Suprapubic skin (tissue), 4 donors: ENCODE measurements around the gene FABP1. TPM values are rescaled to one million over a fixed set of nuclear protein-coding genes. Genes with fewer than 3 reads are reported as not detected.

Experiments
- DNase-seq, 2 donors: peaks; one replicate each; pipeline ENCODE4 v3.0.0-alpha.2; 2019; ENCODE audit warnings: low spot score in 2 of 2
- H3K27ac ChIP-seq: fragments of 200-600 bp; sonication (generic); one replicate; pipeline ENCODE4 v1.5.1; 2019
- H3K27me3 ChIP-seq: fragments of 200-600 bp; sonication (generic); one replicate; pipeline ENCODE4 v1.5.1; 2019
- H3K36me3 ChIP-seq: fragments of 200-600 bp; sonication (generic); one replicate; pipeline ENCODE4 v1.5.1; 2019
- H3K4me1 ChIP-seq: fragments of 200-600 bp; sonication (generic); one replicate; pipeline ENCODE4 v1.5.1; 2019
- H3K4me3 ChIP-seq: fragments of 200-600 bp; sonication (generic); one replicate; pipeline ENCODE4 v1.5.1; 2019; ENCODE audit warnings: mild to moderate bottlenecking
- H3K9me3 ChIP-seq: fragments of 200-600 bp; sonication (generic); one replicate; pipeline ENCODE4 v1.5.1; 2019
- CTCF ChIP-seq, 2 donors: fragments of 200-600 bp in 1 of 2; fragments of 450-650 bp in 1 of 2; sonication (generic) in 1 of 2; IDR thresholded peaks; one replicate each; pipeline ENCODE4 v1.5.1; 2016 to 2019; ENCODE audit warnings: antibody characterized with exemption in 2 of 2, mild to moderate bottlenecking in 1 of 2, moderate library complexity in 1 of 2
- EP300 ChIP-seq: sonication (generic); formaldehyde crosslinking; IDR thresholded peaks from one replicate; pipeline ENCODE4 v1.6.1; 2017; ENCODE audit warnings: antibody characterized with exemption
- POLR2A ChIP-seq, 2 donors: fragments of 450-650 bp; IDR thresholded peaks; one replicate each; pipeline ENCODE4 v1.6.1; 2017; ENCODE audit warnings: antibody characterized with exemption in 2 of 2, mild to moderate bottlenecking in 2 of 2, moderate library complexity in 2 of 2
- POLR2AphosphoS5 ChIP-seq, 3 donors: sonication (generic); formaldehyde crosslinking; IDR thresholded peaks; one replicate each; pipeline ENCODE4 v1.6.1; 2017; ENCODE audit warnings: antibody characterized with exemption in 3 of 3
- WGBS: methylation state at CpG from one replicate; pipeline ENCODE4 v1.1.5; 2018; 5-methylcytosine and 5-hydroxymethylcytosine counted together
- total RNA-seq, 4 donors: library from RNA; depleted of rRNA; stranded (reverse); fragments of >200 nt; gene quantifications; one replicate each; pipeline ENCODE4 v1.1.0, GENCODE V29; 2016

The FABP1 gene
- total RNA-seq, 4 donors from 2014 or later = 6.8 TPM; not detected in 3

GRCh38 chr2:88081924-88082608 is 45.8 kb downstream of the FABP1 start:
- Histone ChIP-seq H3K4me3 (no peak overlapping the region), H3K4me1 (no peaks in the 10 kb centered on the region), H3K27ac (peak overlapping the region; percentile 63), H3K27me3 (no peaks in the 10 kb centered on the region), H3K9me3 (no peaks in the 10 kb centered on the region), H3K36me3 (no peaks in the 10 kb centered on the region)
- DNase-seq = no peak
- WGBS = 78% methylated on average over 4 of the region's 4 CpGs
- TF ChIP-seq EP300 (no peak), POLR2AphosphoS5 (IDR thresholded peaks at IDR 0.05) (no peak), CTCF (IDR thresholded peaks at IDR 0.05) (no peak), POLR2A (IDR thresholded peaks at IDR 0.05) (no peak)

- H3K27me3 ChIP-seq = no peaks in the 10 kb centered on the region
- H3K4me3 ChIP-seq = no peak overlapping the region
- no peak overlapping the region for H3K27ac ChIP-seq
- H3K4me1 ChIP-seq = no peaks in the 10 kb centered on the region
- no peak for TF ChIP-seq POLR2A (IDR thresholded peaks at IDR 0.05)
- no peak for TF ChIP-seq EP300
- TF ChIP-seq CTCF (IDR thresholded peaks at IDR 0.05) = no peak
- no peak for TF ChIP-seq POLR2AphosphoS5 (IDR thresholded peaks at IDR 0.05)
- H3K9me3 ChIP-seq = no peaks in the 10 kb centered on the region
- H3K36me3 ChIP-seq = no peaks in the 10 kb centered on the region
- WGBS = 85% methylated on average over 2 of the region's 2 CpGs
- no peak for DNase-seq
Measured at GRCh38 chr2:88080545-88080944, 47.3 kb downstream of the FABP1 start.

GRCh38 chr2:88078643-88079172 is 49.2 kb downstream of the FABP1 start:
- no peak overlapping the region for H3K4me3 ChIP-seq
- no peaks in the 10 kb centered on the region for H3K36me3 ChIP-seq
- H3K27ac ChIP-seq = no peak overlapping the region
- no peak for DNase-seq
- no peaks in the 10 kb centered on the region for H3K4me1 ChIP-seq
- 36% methylated on average over 3 of the region's 3 CpGs for WGBS
- H3K27me3 ChIP-seq = no peaks in the 10 kb centered on the region
- no peak for TF ChIP-seq POLR2AphosphoS5 (IDR thresholded peaks at IDR 0.05)
- no peak for TF ChIP-seq CTCF (IDR thresholded peaks at IDR 0.05)
- TF ChIP-seq EP300 = no peak
- TF ChIP-seq POLR2A (IDR thresholded peaks at IDR 0.05) = no peak
- no peaks in the 10 kb centered on the region for H3K9me3 ChIP-seq

- 90% methylated on average over 8 of the region's 8 CpGs for WGBS
- TF ChIP-seq POLR2A (IDR thresholded peaks at IDR 0.05) (no peak), POLR2AphosphoS5 (IDR thresholded peaks at IDR 0.05) (no peak), CTCF (IDR thresholded peaks at IDR 0.05) (no peak), EP300 (no peak)
Measured at GRCh38 chr2:88077080-88077479, 50.8 kb downstream of the FABP1 start.

GRCh38 chr2:88074854-88075292 is 53.0 kb downstream of the FABP1 start:
- TF ChIP-seq POLR2AphosphoS5 (IDR thresholded peaks at IDR 0.05) (no peak), CTCF (IDR thresholded peaks at IDR 0.05) (no peak), POLR2A (IDR thresholded peaks at IDR 0.05) (no peak), EP300 (no peak)
- H3K36me3 ChIP-seq = no peaks in the 10 kb centered on the region
- no peak overlapping the region for H3K27ac ChIP-seq

More at GRCh38 chr2:88077080-88077479, 50.8 kb downstream of the FABP1 start:
- no peaks in the 10 kb centered on the region for H3K36me3 ChIP-seq
- H3K9me3 ChIP-seq = no peaks in the 10 kb centered on the region
- H3K4me1 ChIP-seq = no peaks in the 10 kb centered on the region
- no peaks in the 10 kb centered on the region for H3K27me3 ChIP-seq
- no peak overlapping the region for H3K27ac ChIP-seq
- H3K4me3 ChIP-seq = no peak overlapping the region
- DNase-seq = no peak

More at GRCh38 chr2:88074854-88075292, 53.0 kb downstream of the FABP1 start:
- H3K27me3 ChIP-seq = no peaks in the 10 kb centered on the region
- no peak overlapping the region for H3K4me3 ChIP-seq
- H3K4me1 ChIP-seq = no peaks in the 10 kb centered on the region
- WGBS = 39% methylated on average over 4 of the region's 4 CpGs
- no peak for DNase-seq
- H3K9me3 ChIP-seq = no peaks in the 10 kb centered on the region
